BLaER1 (cell line): Measurements from ENCODE around the gene MAGI1.

Experiments
- H3K27ac ChIP-seq: shearing (Covaris generic); formaldehyde crosslinking; 2 replicates; pipeline ENCODE4 v1.8.1; 2022
- H3K27me3 ChIP-seq: shearing (Covaris generic); formaldehyde crosslinking; 2 replicates; pipeline ENCODE4 v1.8.1; 2022
- H3K36me3 ChIP-seq: shearing (Covaris generic); formaldehyde crosslinking; 2 replicates; pipeline ENCODE4 v1.8.1; 2022
- H3K4me1 ChIP-seq: shearing (Covaris generic); formaldehyde crosslinking; 2 replicates; pipeline ENCODE4 v1.8.1; 2022
- H3K4me2 ChIP-seq: shearing (Covaris generic); formaldehyde crosslinking; 2 replicates; pipeline ENCODE4 v1.8.1; 2022
- H3K4me3 ChIP-seq: shearing (Covaris generic); formaldehyde crosslinking; 2 replicates; pipeline ENCODE4 v1.8.1; 2022
- H3K9ac ChIP-seq: shearing (Covaris generic); formaldehyde crosslinking; 2 replicates; pipeline ENCODE4 v1.8.1; 2022
- H3K9me3 ChIP-seq: shearing (Covaris generic); formaldehyde crosslinking; 2 replicates; pipeline ENCODE4 v1.8.1; 2022
- H4K20me1 ChIP-seq: shearing (Covaris generic); formaldehyde crosslinking; 2 replicates; pipeline ENCODE4 v1.8.1; 2022
- Cebpa-rat ChIP-seq: shearing (Covaris generic); IDR thresholded peaks from 2 replicates; pipeline ENCODE4 v1.8.1; 2022

The MAGI1 gene

DNA sequence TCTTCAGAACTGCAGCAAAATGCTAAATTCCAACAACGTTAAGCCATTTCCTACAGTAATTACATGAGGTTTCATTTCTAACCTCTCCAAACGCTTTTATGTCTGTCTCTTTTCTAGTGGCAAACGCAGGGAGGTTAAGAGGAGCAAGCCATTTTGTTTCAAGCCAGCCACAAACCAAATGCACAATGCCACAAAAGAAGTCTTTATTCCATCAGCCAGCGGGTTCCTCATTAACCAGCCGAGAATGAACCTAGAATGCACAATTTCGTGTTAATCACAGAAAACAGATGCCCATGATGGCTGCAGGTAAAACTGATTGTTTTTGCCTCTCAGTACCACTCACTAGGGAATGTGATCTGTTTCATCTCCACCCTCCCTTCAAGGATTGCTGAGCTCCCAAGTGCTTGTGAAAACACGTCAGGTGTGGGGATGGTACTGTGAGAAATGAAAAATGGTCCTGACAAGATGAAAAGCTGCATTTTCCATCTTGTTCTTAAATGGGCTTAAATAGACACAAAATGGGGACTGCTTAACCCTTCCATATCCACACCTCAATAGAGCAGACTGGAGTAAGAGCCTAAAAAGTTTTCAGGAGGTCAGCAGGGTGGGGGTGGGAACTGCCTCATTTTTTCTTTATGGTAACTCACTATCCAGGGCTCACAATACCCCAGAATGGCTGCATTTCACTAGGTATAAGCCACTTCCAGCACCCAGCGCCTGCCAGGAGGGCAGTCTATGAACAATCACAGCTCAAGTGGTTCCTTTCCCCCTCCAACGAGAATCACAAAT, 277.1 kb downstream of the MAGI1 start:
- Histone ChIP-seq H3K9ac (no peak overlapping the region), H4K20me1 (no peaks in the 10 kb centered on the region), H3K4me3 (no peak overlapping the region), H3K27ac (no peak overlapping the region), H3K4me1 (no peaks in the 10 kb centered on the region), H3K36me3 (no peaks in the 10 kb centered on the region), H3K27me3 (no peaks in the 10 kb centered on the region), H3K4me2 (no peak overlapping the region), H3K9me3 (no peaks in the 10 kb centered on the region)
- no peak for TF ChIP-seq Cebpa-rat

DNA sequence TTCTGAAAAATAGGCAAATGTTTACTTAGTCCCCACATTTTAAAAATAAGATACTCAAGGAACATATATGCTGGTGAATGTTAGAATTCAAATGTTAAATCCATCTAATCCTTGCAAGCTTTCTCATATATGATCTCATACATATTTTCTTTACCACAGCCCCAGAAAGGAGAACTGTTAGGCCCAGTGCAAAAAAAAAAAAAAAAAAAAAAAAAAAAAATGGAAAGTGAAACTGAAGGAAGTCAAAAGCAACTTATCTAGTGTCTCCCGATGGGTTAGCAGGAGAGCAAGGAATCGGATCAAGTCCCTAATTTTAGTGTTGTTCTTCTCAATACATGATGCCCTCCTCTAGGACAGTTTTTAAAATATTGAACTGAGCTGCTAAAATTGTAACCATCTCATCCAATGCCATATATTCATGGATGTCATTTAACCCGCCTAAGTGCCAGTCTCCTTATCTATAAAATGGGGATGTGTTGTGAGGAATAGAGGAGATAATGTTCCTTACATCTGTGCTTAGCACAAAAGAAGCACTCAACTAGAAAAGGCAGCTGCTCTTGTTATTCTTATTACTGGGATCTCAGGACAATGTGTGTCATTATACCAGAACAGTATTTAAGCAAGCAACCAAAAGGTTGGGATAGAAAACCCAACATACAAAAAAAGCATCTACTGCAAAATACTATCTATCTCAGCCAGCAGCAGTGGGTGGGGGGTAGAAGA, 279.7 kb downstream of the MAGI1 start:
- Histone ChIP-seq H3K4me3 (no peak overlapping the region), H4K20me1 (no peaks in the 10 kb centered on the region), H3K4me1 (no peaks in the 10 kb centered on the region), H3K4me2 (peak overlapping the region; percentile 16; the same call in 1 of the 2 replicates), H3K27me3 (no peaks in the 10 kb centered on the region), H3K36me3 (no peaks in the 10 kb centered on the region), H3K27ac (no peak overlapping the region), H3K9ac (no peak overlapping the region), H3K9me3 (no peaks in the 10 kb centered on the region)
- no peak for TF ChIP-seq Cebpa-rat

DNA sequence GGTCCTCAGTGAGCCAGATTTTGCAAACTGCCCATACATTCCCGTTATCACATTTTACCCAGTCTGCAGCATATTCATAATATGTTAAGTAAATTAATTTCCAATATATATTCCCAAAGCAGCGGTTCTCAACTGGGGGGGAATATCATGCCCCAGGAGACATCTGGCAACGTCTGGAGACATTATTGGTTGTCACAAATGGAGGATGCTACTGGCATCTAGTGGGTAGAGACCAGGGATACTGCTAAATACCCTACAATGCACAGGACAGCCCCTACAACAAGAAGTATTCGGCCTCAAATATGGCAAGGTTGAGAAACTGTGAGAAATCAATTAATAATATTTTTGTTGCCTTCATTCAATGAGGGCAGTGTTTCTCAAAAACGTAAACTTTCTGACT, 280.3 kb downstream of the MAGI1 start:
- H3K4me1 ChIP-seq: no peaks in the 10 kb centered on the region
- H3K4me3 ChIP-seq: no peak overlapping the region
- no peaks in the 10 kb centered on the region for H4K20me1 ChIP-seq
- no peak overlapping the region for H3K4me2 ChIP-seq
- H3K9ac ChIP-seq: no peak overlapping the region
- H3K36me3 ChIP-seq: no peaks in the 10 kb centered on the region
- H3K27me3 ChIP-seq: no peaks in the 10 kb centered on the region
- TF ChIP-seq Cebpa-rat: no peak
- no peak overlapping the region for H3K27ac ChIP-seq
- no peaks in the 10 kb centered on the region for H3K9me3 ChIP-seq

DNA sequence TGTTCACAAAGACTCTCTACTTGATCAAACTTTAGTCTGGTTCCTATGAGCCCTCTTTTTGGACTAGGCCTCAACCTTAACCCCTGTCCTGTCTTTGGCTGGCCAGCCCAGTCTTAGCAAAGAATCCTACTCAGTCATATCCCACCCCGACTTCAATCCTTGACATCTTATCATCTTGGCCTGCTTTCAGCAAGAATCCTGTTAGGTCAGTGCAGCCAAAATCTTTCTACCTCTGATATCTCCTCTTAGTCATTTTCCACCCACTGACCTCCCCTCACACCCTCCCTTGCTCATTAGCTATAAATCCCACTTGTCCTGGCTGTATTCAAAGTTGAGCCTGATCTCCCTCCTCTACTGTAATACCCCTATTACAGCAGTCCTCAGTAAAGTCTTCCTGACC, 286.1 kb downstream of the MAGI1 start:
- no peaks in the 10 kb centered on the region for H3K9me3 ChIP-seq
- no peaks in the 10 kb centered on the region for H3K36me3 ChIP-seq
- H3K4me2 ChIP-seq: no peak overlapping the region
- no peak overlapping the region for H3K4me3 ChIP-seq
- H3K9ac ChIP-seq: no peak overlapping the region
- H3K4me1 ChIP-seq: no peaks in the 10 kb centered on the region
- H3K27ac ChIP-seq: no peak overlapping the region
- no peak for TF ChIP-seq Cebpa-rat
- no peaks in the 10 kb centered on the region for H4K20me1 ChIP-seq
- H3K27me3 ChIP-seq: no peaks in the 10 kb centered on the region

DNA sequence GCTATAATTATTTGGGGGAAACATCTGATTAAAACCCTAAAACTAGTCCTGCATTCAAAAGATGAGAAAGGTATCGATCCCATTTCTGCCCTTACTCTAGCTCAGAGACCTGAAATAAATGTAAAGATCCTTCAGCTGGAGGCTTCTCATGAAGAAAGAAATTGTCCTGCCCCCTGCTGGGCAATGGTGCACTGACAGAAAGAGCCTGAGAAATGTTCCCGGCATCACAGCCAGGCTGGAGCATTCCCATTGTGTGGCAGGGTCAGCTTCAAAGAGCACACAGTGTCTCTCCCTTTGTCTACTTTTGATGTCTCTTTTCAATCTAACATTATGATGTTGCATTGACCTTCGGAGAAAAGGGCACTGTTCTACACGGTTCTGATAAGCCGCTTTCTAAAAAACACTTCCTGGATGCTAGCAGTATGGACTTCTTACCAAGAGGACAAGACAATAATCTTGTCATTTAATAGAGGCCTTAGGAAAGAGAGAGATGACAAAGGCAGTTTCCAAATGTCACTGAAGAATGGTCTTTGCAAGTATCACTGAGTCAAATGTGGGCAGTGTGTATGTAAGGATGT, 287.5 kb downstream of the MAGI1 start:
- Histone ChIP-seq H3K4me2 (no peak overlapping the region), H4K20me1 (no peaks in the 10 kb centered on the region), H3K27me3 (no peaks in the 10 kb centered on the region), H3K9me3 (no peaks in the 10 kb centered on the region), H3K36me3 (no peaks in the 10 kb centered on the region), H3K4me1 (no peaks in the 10 kb centered on the region), H3K27ac (no peak overlapping the region), H3K4me3 (no peak overlapping the region), H3K9ac (no peak overlapping the region)
- no peak for TF ChIP-seq Cebpa-rat

DNA sequence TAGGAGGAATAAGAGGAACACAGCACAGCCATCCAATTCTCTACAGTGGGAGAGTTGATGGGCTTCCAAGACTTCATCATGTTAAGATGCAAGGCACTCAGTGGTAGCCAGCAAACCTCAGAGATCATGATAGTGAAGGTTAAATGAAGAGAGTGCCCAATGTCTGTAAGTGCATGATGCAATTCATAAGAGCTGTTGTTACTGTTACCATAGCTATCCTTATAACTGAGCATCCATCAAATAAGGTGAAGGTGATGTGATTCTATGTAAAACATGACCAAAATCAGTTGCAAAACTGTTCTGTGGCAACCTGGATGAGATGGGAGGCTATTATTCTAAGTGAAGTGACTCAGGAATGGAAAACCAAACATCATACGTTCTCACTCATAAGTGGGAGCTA, 289.7 kb downstream of the MAGI1 start:
- H3K4me3 ChIP-seq: no peak overlapping the region
- TF ChIP-seq Cebpa-rat: no peak
- no peaks in the 10 kb centered on the region for H3K9me3 ChIP-seq
- no peak overlapping the region for H3K9ac ChIP-seq
- H3K4me2 ChIP-seq: no peak overlapping the region
- no peaks in the 10 kb centered on the region for H3K27me3 ChIP-seq
- H3K4me1 ChIP-seq: no peaks in the 10 kb centered on the region
- no peaks in the 10 kb centered on the region for H4K20me1 ChIP-seq
- no peaks in the 10 kb centered on the region for H3K36me3 ChIP-seq
- no peak overlapping the region for H3K27ac ChIP-seq

DNA sequence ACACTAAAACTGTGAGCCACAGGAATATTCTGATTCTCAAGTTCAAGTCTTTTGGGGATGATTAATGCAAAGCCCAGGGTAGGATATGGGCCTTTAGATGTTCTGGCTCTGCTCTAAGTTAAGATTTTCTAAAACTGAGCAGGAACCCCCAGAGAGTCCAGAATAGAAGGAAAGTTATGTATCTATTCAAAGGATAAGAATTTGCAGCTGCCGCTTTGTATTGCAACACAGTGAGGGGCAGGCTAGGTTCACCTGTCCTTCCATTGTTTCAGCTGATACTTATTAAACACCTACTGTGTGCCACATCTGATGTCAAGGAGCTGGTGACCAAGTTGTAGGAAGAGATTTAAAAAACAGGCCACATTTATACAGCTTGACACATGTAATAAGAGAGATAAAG, 290.4 kb downstream of the MAGI1 start:
- no peaks in the 10 kb centered on the region for H3K27me3 ChIP-seq
- H3K27ac ChIP-seq: no peak overlapping the region
- TF ChIP-seq Cebpa-rat: no peak
- H4K20me1 ChIP-seq: no peaks in the 10 kb centered on the region
- H3K36me3 ChIP-seq: no peaks in the 10 kb centered on the region
- no peak overlapping the region for H3K4me2 ChIP-seq
- no peak overlapping the region for H3K9ac ChIP-seq
- H3K4me3 ChIP-seq: no peak overlapping the region
- H3K9me3 ChIP-seq: no peaks in the 10 kb centered on the region
- H3K4me1 ChIP-seq: no peaks in the 10 kb centered on the region

DNA sequence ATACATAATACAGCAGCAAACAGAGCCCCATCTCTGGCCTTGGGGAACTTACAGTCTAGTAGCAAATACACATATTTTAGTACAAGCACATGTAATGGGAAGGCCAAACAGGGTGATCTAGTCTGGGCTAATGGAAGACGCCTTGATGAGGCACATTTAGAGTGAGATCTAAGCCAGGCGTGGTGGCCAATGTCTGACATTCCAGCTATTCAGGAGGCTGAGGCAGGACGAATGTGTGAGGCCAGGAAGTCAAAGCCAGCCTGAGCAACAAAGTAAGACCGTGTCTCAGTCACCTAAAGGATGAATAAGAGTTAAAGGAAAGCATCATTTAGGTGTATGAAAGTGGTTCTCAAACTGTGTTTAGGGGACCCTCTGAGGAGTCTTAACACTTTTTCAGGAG, 291.9 kb downstream of the MAGI1 start:
- Histone ChIP-seq H3K4me2 (no peak overlapping the region), H3K9me3 (no peaks in the 10 kb centered on the region), H3K4me1 (no peaks in the 10 kb centered on the region), H4K20me1 (no peaks in the 10 kb centered on the region), H3K27me3 (no peaks in the 10 kb centered on the region), H3K9ac (no peak overlapping the region), H3K4me3 (no peak overlapping the region), H3K36me3 (no peaks in the 10 kb centered on the region), H3K27ac (no peak overlapping the region)
- no peak for TF ChIP-seq Cebpa-rat

DNA sequence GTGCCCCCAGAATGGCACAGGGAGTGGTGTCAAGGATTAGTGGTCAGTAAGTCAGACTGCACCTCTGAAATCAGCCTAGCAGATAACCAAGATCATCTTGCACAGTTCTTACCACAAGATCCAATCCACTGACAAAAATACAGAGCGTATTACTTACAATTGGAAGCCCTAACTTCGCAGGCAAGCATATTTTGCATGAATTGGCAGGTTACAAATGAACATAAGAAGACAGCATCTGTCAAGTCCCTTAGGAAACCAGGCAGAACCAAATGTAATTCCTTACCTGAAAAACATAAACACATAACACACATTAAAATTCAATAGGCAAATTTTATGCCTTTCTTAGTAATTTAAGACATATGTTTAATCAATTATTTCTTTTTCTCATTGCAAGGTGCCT, 293.4 kb downstream of the MAGI1 start:
- no peak for TF ChIP-seq Cebpa-rat
- H3K4me3 ChIP-seq: no peak overlapping the region
- no peak overlapping the region for H3K9ac ChIP-seq
- H3K27me3 ChIP-seq: no peaks in the 10 kb centered on the region
- H3K9me3 ChIP-seq: no peaks in the 10 kb centered on the region
- no peaks in the 10 kb centered on the region for H4K20me1 ChIP-seq
- H3K27ac ChIP-seq: no peak overlapping the region
- no peaks in the 10 kb centered on the region for H3K36me3 ChIP-seq
- no peak overlapping the region for H3K4me2 ChIP-seq
- H3K4me1 ChIP-seq: no peaks in the 10 kb centered on the region

DNA sequence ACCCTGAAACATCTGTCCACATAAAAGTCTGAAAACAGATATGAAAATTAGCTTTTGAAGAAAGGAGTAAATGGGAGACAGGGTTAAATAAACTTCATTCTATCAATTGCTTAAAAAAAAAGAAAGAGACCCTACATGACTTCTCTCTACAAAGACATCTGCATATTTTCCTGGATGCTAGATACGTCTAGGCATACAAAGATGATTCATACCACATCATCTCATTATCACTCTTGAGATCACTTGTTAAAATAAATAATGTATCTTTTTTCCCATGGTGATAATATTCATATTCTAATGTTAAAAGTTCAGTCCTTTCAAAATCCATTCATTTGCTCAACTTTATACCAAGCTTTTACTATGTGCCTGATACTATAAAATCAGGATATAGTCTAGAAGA, 295.8 kb downstream of the MAGI1 start:
- Histone ChIP-seq H3K4me1 (no peaks in the 10 kb centered on the region), H4K20me1 (no peaks in the 10 kb centered on the region), H3K4me2 (no peak overlapping the region), H3K36me3 (no peaks in the 10 kb centered on the region), H3K27ac (no peak overlapping the region), H3K4me3 (no peak overlapping the region), H3K9ac (no peak overlapping the region), H3K27me3 (no peaks in the 10 kb centered on the region), H3K9me3 (peaks cover 13% of the 10 kb centered on the region)
- no peak for TF ChIP-seq Cebpa-rat
